HepG2 (cell line): ENCODE results near the gene CTSZ. TPM values are rescaled to one million over a fixed set of nuclear protein-coding genes. Genes with fewer than 3 reads are reported as not detected.
A peak's percentile ranks its signal among the peaks of the same experiment; 100 is the strongest.

Source experiments
- HES4 ChIP-seq: sonication (generic); formaldehyde crosslinking; IDR thresholded peaks from 2 replicates; pipeline ENCODE4 v1.9.0; 2021; ENCODE audit warnings: mild to moderate bottlenecking, missing genetic modification reagents, borderline replicate concordance
- YEATS4 ChIP-seq: sonication (generic); formaldehyde crosslinking; IDR thresholded peaks from 2 replicates; pipeline ENCODE4 v1.4.0; 2020; ENCODE audit warnings: missing genetic modification reagents, borderline replicate concordance
- ZFP37 ChIP-seq: sonication (generic); formaldehyde crosslinking; IDR thresholded peaks from 2 replicates; pipeline ENCODE4 v1.4.0; 2020; ENCODE audit warnings: missing genetic modification reagents, borderline replicate concordance
- ZNF598 ChIP-seq: sonication (generic); formaldehyde crosslinking; IDR thresholded peaks from 2 replicates; pipeline ENCODE4 v1.5.1; 2020; ENCODE audit warnings: mild to moderate bottlenecking, missing genetic modification reagents, borderline replicate concordance
- ZNF746 ChIP-seq: sonication (generic); formaldehyde crosslinking; IDR thresholded peaks from 2 replicates; pipeline ENCODE4 v1.8.0; 2022; ENCODE audit warnings: mild to moderate bottlenecking, missing genetic modification reagents
- polyA plus RNA-seq, 8 experiments: library from polyadenylated mRNA; depleted of rRNA in 3 of 8; stranded (reverse) in 7 of 8; unstranded in 1 of 8; fragments of >200 nt; fragmentation: Illumina TruSeq in 4 of 8; extraction: Trizol in 4 of 8; gene quantifications; 2 replicates each; pipeline versions ENCODE4 v1.2.1 to v1.2.3, GENCODE V29; 2011 to 2016; ENCODE audit warnings: low read depth in 4 of 8, missing spikeins in 1 of 8, mixed read lengths in 1 of 8; ENCODE audit not compliant: insufficient read depth in 1 of 8
- total RNA-seq, 5 experiments: library from RNA; depleted of rRNA; stranded (reverse); fragments of >200 nt; fragmentation: Illumina TruSeq; extraction: Trizol; gene quantifications; 2 replicates each; pipeline ENCODE4 v1.2.3, GENCODE V29; 2016; ENCODE audit warnings: low read depth in 1 of 5
- TF ChIP-seq, protein P1 (sequence below): sonication (generic); formaldehyde crosslinking; IDR thresholded peaks from 2 replicates; pipeline ENCODE4 v1.4.0; 2020; ENCODE audit warnings: missing genetic modification reagents, borderline replicate concordance
- TF ChIP-seq, protein P2 (sequence below): sonication (generic); formaldehyde crosslinking; IDR thresholded peaks from 2 replicates; pipeline ENCODE4 v1.4.0; 2020; ENCODE audit warnings: mild to moderate bottlenecking, missing genetic modification reagents
- TF ChIP-seq, protein P3 (sequence below): sonication (generic); formaldehyde crosslinking; IDR thresholded peaks from 2 replicates; pipeline ENCODE4 v1.5.0; 2020; ENCODE audit warnings: missing genetic modification reagents, mild to moderate bottlenecking, borderline replicate concordance
- TF ChIP-seq, protein P4 (sequence below): IDR thresholded peaks from 2 replicates; pipeline ENCODE4 v1.6.1; 2016
- TF ChIP-seq, protein P5 (sequence below): sonication (generic); formaldehyde crosslinking; IDR thresholded peaks from 2 replicates; pipeline ENCODE4 v1.4.0; 2020; ENCODE audit warnings: mild to moderate bottlenecking, low read depth, missing genetic modification reagents

The CTSZ gene
- total and polyA plus RNA-seq, 2 of the 13 experiments (the other 11 are each of a cell fraction or from before 2014, with no cell fraction given): 0.33 TPM; not detected in 1

DNA sequence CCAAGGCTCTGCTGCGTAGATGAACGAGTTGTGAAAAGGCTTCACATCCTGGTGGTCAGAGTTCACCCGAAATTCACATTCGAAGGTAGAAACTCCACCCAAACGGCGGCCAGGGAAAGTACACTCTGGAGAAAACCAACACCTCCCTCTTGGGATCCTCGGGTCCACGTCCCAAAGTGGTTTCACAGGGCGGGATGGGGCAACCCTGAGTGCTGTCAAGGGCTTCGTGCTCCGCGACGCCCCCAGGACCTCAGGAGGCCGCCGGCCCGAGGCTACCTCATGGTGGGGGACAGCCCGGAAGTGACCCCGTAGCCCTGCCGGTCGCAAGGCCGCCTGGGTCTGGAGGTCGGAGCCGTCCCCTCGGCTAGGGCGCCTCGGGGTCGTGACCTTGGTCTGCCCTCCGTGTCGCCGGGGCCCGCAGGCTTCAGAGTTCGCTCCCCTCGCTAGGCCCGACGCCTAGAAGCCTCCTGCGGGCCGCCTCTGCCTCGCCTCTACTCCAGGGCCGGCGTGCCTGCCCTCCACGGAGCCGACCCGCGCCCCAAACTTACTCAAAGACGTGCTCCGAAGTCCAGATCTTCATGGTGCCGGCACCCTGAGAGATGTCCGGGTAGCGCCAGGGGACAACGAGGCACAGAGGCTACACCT is 35.2 kb upstream of the CTSZ start, which contains the start of gene PRELID3B (continued):
- TF ChIP-seq, protein P1, sequence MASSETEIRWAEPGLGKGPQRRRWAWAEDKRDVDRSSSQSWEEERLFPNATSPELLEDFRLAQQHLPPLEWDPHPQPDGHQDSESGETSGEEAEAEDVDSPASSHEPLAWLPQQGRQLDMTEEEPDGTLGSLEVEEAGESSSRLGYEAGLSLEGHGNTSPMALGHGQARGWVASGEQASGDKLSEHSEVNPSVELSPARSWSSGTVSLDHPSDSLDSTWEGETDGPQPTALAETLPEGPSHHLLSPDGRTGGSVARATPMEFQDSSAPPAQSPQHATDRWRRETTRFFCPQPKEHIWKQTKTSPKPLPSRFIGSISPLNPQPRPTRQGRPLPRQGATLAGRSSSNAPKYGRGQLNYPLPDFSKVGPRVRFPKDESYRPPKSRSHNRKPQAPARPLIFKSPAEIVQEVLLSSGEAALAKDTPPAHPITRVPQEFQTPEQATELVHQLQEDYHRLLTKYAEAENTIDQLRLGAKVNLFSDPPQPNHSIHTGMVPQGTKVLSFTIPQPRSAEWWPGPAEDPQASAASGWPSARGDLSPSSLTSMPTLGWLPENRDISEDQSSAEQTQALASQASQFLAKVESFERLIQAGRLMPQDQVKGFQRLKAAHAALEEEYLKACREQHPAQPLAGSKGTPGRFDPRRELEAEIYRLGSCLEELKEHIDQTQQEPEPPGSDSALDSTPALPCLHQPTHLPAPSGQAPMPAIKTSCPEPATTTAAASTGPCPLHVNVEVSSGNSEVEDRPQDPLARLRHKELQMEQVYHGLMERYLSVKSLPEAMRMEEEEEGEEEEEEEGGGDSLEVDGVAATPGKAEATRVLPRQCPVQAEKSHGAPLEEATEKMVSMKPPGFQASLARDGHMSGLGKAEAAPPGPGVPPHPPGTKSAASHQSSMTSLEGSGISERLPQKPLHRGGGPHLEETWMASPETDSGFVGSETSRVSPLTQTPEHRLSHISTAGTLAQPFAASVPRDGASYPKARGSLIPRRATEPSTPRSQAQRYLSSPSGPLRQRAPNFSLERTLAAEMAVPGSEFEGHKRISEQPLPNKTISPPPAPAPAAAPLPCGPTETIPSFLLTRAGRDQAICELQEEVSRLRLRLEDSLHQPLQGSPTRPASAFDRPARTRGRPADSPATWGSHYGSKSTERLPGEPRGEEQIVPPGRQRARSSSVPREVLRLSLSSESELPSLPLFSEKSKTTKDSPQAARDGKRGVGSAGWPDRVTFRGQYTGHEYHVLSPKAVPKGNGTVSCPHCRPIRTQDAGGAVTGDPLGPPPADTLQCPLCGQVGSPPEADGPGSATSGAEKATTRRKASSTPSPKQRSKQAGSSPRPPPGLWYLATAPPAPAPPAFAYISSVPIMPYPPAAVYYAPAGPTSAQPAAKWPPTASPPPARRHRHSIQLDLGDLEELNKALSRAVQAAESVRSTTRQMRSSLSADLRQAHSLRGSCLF (CRISPR knock-in tag): peak; percentile 13; the same call in 1 of the 2 replicates
- TF ChIP-seq, protein P2, sequence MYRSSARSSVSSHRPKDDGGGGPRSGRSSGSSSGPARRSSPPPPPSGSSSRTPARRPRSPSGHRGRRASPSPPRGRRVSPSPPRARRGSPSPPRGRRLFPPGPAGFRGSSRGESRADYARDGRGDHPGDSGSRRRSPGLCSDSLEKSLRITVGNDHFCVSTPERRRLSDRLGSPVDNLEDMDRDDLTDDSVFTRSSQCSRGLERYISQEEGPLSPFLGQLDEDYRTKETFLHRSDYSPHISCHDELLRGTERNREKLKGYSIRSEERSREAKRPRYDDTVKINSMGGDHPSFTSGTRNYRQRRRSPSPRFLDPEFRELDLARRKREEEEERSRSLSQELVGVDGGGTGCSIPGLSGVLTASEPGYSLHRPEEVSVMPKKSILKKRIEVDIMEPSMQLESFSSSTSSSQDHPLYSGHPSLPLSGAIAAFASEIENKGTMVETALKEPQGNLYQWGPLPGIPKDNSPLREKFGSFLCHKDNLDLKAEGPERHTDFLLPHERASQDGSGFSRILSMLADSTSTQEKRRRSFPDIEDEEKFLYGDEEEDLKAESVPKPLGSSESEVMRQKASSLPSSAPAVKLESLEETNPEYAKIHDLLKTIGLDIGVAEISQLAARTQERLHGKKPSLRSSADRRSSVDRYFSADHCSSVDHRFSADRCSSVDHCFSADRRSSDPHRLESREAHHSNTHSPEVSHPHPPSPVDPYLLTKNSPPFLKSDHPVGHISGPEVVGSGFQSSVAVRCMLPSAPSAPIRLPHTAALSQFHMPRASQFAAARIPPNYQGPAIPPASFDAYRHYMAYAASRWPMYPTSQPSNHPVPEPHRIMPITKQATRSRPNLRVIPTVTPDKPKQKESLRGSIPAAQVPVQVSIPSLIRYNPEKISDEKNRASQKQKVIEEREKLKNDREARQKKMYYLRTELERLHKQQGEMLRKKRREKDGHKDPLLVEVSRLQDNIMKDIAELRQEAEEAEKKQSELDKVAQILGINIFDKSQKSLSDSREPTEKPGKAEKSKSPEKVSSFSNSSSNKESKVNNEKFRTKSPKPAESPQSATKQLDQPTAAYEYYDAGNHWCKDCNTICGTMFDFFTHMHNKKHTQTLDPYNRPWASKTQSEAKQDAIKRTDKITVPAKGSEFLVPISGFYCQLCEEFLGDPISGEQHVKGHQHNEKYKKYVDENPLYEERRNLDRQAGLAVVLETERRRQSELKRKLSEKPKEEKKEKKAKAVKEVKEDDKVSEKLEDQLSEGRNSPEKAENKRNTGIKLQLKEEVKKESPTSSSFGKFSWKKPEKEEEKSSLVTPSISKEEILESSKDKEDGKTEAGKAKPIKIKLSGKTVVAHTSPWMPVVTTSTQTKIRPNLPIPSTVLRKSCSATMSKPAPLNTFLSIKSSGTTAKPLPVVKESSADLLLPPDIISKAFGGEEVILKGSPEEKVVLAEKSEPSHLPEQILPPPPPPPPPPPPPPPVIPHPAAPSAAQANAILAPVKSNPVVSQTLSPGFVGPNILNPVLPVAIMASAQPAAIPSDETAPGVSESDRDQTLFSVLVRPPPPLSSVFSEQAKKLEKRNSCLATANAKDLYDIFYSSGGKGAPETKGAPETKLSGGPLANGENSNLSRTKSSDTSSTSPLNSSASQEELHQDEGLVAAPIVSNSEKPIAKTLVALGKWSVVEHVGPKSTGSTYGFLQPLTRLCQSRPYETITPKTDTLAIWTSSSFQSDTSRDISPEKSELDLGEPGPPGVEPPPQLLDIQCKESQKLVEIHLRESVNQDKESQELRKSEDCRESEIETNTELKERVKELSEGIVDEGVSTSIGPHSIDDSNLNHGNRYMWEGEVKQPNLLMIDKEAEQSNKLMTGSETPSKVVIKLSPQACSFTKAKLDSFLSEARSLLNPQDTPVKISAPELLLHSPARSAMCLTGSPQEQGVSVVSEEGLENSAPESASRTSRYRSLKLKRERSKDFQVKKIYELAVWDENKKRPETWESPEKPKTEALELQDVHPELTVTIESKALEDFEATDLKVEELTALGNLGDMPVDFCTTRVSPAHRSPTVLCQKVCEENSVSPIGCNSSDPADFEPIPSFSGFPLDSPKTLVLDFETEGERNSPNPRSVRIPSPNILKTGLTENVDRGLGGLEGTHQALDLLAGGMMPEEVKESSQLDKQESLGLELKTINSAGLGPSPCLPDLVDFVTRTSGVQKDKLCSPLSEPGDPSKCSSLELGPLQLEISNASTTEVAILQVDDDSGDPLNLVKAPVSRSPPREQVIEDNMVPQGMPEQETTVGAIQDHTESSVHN (CRISPR knock-in tag): no peak
- peak; percentile 80; the same call in 1 of the 2 replicates for TF ChIP-seq YEATS4 (CRISPR knock-in tag)
- 0 out of 2 replicates have a peak, but pooled peaks have one; percentile 37 for TF ChIP-seq ZFP37 (CRISPR knock-in tag)
- peak; percentile 51; the same call in 1 of the 2 replicates for TF ChIP-seq HES4 (CRISPR knock-in tag)
- TF ChIP-seq, protein P3, sequence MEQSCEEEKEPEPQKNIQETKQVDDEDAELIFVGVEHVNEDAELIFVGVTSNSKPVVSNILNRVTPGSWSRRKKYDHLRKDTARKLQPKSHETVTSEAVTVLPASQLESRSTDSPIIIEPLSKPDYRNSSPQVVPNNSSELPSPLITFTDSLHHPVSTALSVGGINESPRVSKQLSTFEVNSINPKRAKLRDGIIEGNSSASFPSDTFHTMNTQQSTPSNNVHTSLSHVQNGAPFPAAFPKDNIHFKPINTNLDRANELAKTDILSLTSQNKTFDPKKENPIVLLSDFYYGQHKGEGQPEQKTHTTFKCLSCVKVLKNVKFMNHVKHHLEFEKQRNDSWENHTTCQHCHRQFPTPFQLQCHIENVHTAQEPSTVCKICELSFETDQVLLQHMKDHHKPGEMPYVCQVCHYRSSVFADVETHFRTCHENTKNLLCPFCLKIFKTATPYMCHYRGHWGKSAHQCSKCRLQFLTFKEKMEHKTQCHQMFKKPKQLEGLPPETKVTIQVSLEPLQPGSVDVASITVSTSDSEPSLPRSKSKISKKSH (CRISPR knock-in tag): peak; percentile 94
- TF ChIP-seq ZNF598 (CRISPR knock-in tag): no peak
- peak; percentile 90 for TF ChIP-seq ZNF746 (CRISPR knock-in tag)
- TF ChIP-seq, protein P4, sequence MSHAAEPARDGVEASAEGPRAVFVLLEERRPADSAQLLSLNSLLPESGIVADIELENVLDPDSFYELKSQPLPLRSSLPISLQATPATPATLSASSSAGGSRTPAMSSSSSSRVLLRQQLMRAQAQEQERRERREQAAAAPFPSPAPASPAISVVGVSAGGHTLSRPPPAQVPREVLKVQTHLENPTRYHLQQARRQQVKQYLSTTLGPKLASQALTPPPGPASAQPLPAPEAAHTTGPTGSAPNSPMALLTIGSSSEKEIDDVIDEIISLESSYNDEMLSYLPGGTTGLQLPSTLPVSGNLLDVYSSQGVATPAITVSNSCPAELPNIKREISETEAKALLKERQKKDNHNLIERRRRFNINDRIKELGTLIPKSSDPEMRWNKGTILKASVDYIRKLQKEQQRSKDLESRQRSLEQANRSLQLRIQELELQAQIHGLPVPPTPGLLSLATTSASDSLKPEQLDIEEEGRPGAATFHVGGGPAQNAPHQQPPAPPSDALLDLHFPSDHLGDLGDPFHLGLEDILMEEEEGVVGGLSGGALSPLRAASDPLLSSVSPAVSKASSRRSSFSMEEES (CRISPR knock-in tag): no peak; the same call in 1 of the 2 replicates
- TF ChIP-seq, protein P5, sequence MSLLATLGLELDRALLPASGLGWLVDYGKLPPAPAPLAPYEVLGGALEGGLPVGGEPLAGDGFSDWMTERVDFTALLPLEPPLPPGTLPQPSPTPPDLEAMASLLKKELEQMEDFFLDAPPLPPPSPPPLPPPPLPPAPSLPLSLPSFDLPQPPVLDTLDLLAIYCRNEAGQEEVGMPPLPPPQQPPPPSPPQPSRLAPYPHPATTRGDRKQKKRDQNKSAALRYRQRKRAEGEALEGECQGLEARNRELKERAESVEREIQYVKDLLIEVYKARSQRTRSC (CRISPR knock-in tag): 0 out of 2 replicates have a peak, but pooled peaks have one; percentile 43
